A549 (cell line): ENCODE data around the gene TAF1L. TPM values are rescaled to one million over a fixed set of nuclear protein-coding genes. Genes with fewer than 3 reads are reported as not detected.

ENCODE experiments used
- ATAC-seq, 2 experiments: fragments of 200-7000 bp in 1 of 2; fragments of >200 bp in 1 of 2; cut with Nextera tagmentation in 1 of 2; cut with Tn5 transposase in 1 of 2; 3 replicates each; pipeline versions ENCODE4 v1.8.0 to v1.9.1; 2018 to 2020; ENCODE audit warnings: mild to moderate bottlenecking in 1 of 2, moderate library complexity in 1 of 2
- CTCF ChIA-PET: fragments of 300-600 bp; sonication (Branson Sonifier 250); formaldehyde crosslinking; extraction: SDS; loops from one replicate; lab custom pipeline; 2021; ENCODE audit warnings: antibody characterized with exemption, inconsistent platforms; lab: Yijun Ruan, JAX
- POLR2A ChIA-PET: fragments of 350-600 bp; formaldehyde crosslinking; extraction: SDS; loops from one replicate; lab custom pipeline; 2021; ENCODE audit warnings: antibody characterized with exemption, inconsistent platforms; lab: Yijun Ruan, JAX
- DNase-seq, 2 experiments: peaks; one replicate each; pipeline versions ENCODE4 v3.0.0 to v3.0.0-alpha.2; 2011 to 2016; ENCODE audit warnings: low read depth in 1 of 2, low spot score in 1 of 2
- FAIRE-seq: peaks from 2 replicates; lab custom pipeline; 2011; peaks lifted over from hg19 to GRCh38; lab: Jason Lieb, UNC
- H3K27ac ChIP-seq, 2 experiments: fragments of >200 bp; sonication (Bioruptor Twin); formaldehyde crosslinking; 3 replicates each; pipeline ENCODE4 v1.5.1; 2016 to 2017
- H3K4me1 ChIP-seq: fragments of >200 bp; sonication (Bioruptor Twin); formaldehyde crosslinking; 3 replicates; pipeline ENCODE4 v1.6.1; 2016
- H3K4me2 ChIP-seq: fragments of >200 bp; sonication (Bioruptor Twin); formaldehyde crosslinking; 3 replicates; pipeline ENCODE4 v1.6.1; 2016
- H3K4me3 ChIP-seq: fragments of >200 bp; sonication (Bioruptor Twin); formaldehyde crosslinking; 3 replicates; pipeline ENCODE4 v1.5.1; 2016
- H3K9me3 ChIP-seq: fragments of >200 bp; sonication (Bioruptor Twin); formaldehyde crosslinking; 3 replicates; pipeline ENCODE4 v1.6.1; 2016
- BHLHE40 ChIP-seq: IDR thresholded peaks from 2 replicates; pipeline ENCODE4 v1.6.1; 2012; ENCODE audit warnings: low read depth, low read length, inconsistent platforms
- CBX8 ChIP-seq: fragments of 200-600 bp; sonication (generic); IDR thresholded peaks from 2 replicates; pipeline ENCODE4 v1.6.1; 2016
- CHD2 ChIP-seq: fragments of 150-350 bp; IDR thresholded peaks from 2 replicates; pipeline ENCODE4 v1.6.1; 2014; ENCODE audit warnings: low read length; ENCODE audit not compliant: partially characterized antibody
- E2F6 ChIP-seq: IDR thresholded peaks from 2 replicates; pipeline ENCODE4 v1.6.1; 2012; ENCODE audit warnings: low read depth, borderline replicate concordance
- EHF ChIP-seq: fragments of 250-450 bp; sonication (Bioruptor Pico); IDR thresholded peaks from 2 replicates; pipeline ENCODE4 v1.5.0; 2020; ENCODE audit warnings: mild to moderate bottlenecking
- EHMT2 ChIP-seq: fragments of 200-600 bp; sonication (generic); IDR thresholded peaks from 2 replicates; pipeline ENCODE4 v1.6.1; 2016; ENCODE audit warnings: antibody characterized with exemption, low read depth, mild to moderate bottlenecking, moderate library complexity
- EP300 ChIP-seq, 2 experiments: fragments of >200 bp; sonication (Bioruptor Twin); formaldehyde crosslinking; IDR thresholded peaks; 2 replicates in 1 of 2; 3 replicates in 1 of 2; pipeline ENCODE4 v1.6.1; 2016 to 2017
- FOSL2 ChIP-seq, 2 experiments: fragments of 450-650 bp in 1 of 2; fragments of >200 bp in 1 of 2; sonication (Bioruptor Twin) in 1 of 2; formaldehyde crosslinking; IDR thresholded peaks; 2 replicates each; pipeline versions ENCODE4 v1.5.0 to v1.6.1; 2016 to 2020; ENCODE audit warnings: mild to moderate bottlenecking in 1 of 2, moderate library complexity in 1 of 2
- GATA3 ChIP-seq: IDR thresholded peaks from 2 replicates; pipeline ENCODE4 v1.6.1; 2012; ENCODE audit warnings: borderline replicate concordance
- HEYL ChIP-seq: fragments of 250-450 bp; sonication (Bioruptor Pico); IDR thresholded peaks from 2 replicates; pipeline ENCODE4 v1.8.0; 2021; ENCODE audit warnings: mild to moderate bottlenecking, moderate library complexity
- HMGXB4 ChIP-seq: fragments of 250-450 bp; sonication (Bioruptor Pico); IDR thresholded peaks from 2 replicates; pipeline ENCODE4 v1.5.0; 2021; ENCODE audit warnings: mild to moderate bottlenecking, moderate library complexity, borderline replicate concordance
- HOXA7 ChIP-seq: fragments of 250-450 bp; sonication (Bioruptor Pico); IDR thresholded peaks from 2 replicates; pipeline ENCODE4 v1.5.0; 2020; ENCODE audit warnings: mild to moderate bottlenecking, moderate library complexity
- HOXB5 ChIP-seq: fragments of 250-450 bp; sonication (Bioruptor Pico); IDR thresholded peaks from 2 replicates; pipeline ENCODE4 v1.5.0; 2020; ENCODE audit warnings: mild to moderate bottlenecking, moderate library complexity
- JUN ChIP-seq, 2 experiments: fragments of >200 bp; sonication (Bioruptor Twin); formaldehyde crosslinking; IDR thresholded peaks; 2 replicates in 1 of 2; 3 replicates in 1 of 2; pipeline ENCODE4 v1.6.1; 2016 to 2017
- JUNB ChIP-seq: fragments of >200 bp; sonication (Bioruptor Twin); formaldehyde crosslinking; IDR thresholded peaks from 2 replicates; pipeline ENCODE4 v1.6.1; 2016
- KDM1A ChIP-seq: fragments of 200-600 bp; sonication (generic); IDR thresholded peaks from 2 replicates; pipeline ENCODE4 v1.6.1; 2016; ENCODE audit warnings: low read depth, mild to moderate bottlenecking
- MAFK ChIP-seq: fragments of 450-650 bp; IDR thresholded peaks from 2 replicates; pipeline ENCODE4 v1.6.1; 2014; ENCODE audit not compliant: partially characterized antibody
- MYC ChIP-seq: IDR thresholded peaks from 2 replicates; pipeline ENCODE4 v1.6.1; 2012; ENCODE audit warnings: mild to moderate bottlenecking, inconsistent platforms, low read length, improper control_type of control experiment, borderline replicate concordance
- NFE2L2 ChIP-seq: fragments of 150-350 bp; conservative IDR thresholded peaks from 2 replicates; pipeline ENCODE4 v1.6.1; 2014; ENCODE audit warnings: low read length
- NPAS2 ChIP-seq: fragments of 250-450 bp; sonication (Bioruptor Pico); IDR thresholded peaks from 2 replicates; pipeline ENCODE4 v1.8.0; 2022; ENCODE audit warnings: mild to moderate bottlenecking, moderate library complexity, borderline replicate concordance
- NR3C1 ChIP-seq: fragments of >200 bp; sonication (Bioruptor Twin); formaldehyde crosslinking; IDR thresholded peaks from 3 replicates; pipeline ENCODE4 v1.6.1; 2017
- POLR2A ChIP-seq: IDR thresholded peaks from 2 replicates; pipeline ENCODE4 v1.6.1; 2012; ENCODE audit warnings: mild to moderate bottlenecking, low read length
- POLR2AphosphoS2 ChIP-seq: conservative IDR thresholded peaks from 2 replicates; pipeline ENCODE4 v1.6.1; 2012; ENCODE audit warnings: low read length, improper control_type of control experiment, inconsistent platforms
- RAD21 ChIP-seq, 2 experiments: fragments of >200 bp in 1 of 2; sonication (Bioruptor Twin) in 1 of 2; formaldehyde crosslinking in 1 of 2; IDR thresholded peaks in 1 of 2; conservative IDR thresholded peaks in 1 of 2; 2 replicates in 1 of 2; 3 replicates in 1 of 2; pipeline ENCODE4 v1.6.1; 2012 to 2018; ENCODE audit warnings: inconsistent platforms in 1 of 2
- REST ChIP-seq: fragments of 200-600 bp; sonication (generic); IDR thresholded peaks from 2 replicates; pipeline ENCODE4 v1.6.1; 2016; ENCODE audit warnings: antibody characterized with exemption, mild to moderate bottlenecking, moderate library complexity
- RNF2 ChIP-seq: fragments of 200-600 bp; sonication (generic); IDR thresholded peaks from 2 replicates; pipeline ENCODE4 v1.6.1; 2016; ENCODE audit warnings: low read depth, mild to moderate bottlenecking, antibody characterized with exemption, moderate library complexity, borderline replicate concordance
- ZFP36 ChIP-seq: fragments of 450-650 bp; IDR thresholded peaks from 2 replicates; pipeline ENCODE4 v1.6.1; 2014; ENCODE audit warnings: borderline replicate concordance; ENCODE audit not compliant: partially characterized antibody
- ZNF302 ChIP-seq: fragments of 250-450 bp; sonication (Bioruptor Pico); IDR thresholded peaks from 2 replicates; pipeline ENCODE4 v1.9.0; 2021; ENCODE audit warnings: inconsistent platforms, mild to moderate bottlenecking, moderate library complexity
- WGBS: methylation state at CpG from one replicate; pipeline ENCODE4 v1.1.6; 2017; ENCODE audit errors: missing lambda C conversion rate; 5-methylcytosine and 5-hydroxymethylcytosine counted together
- polyA plus RNA-seq, 4 experiments: library from polyadenylated mRNA; depleted of rRNA in 3 of 4; stranded (reverse); fragments of >200 nt; fragmentation: RNase III in 1 of 4; extraction: RNeasy Plus Mini Kit Qiagen cat#74134 plus additional on column Dnase treatment in 1 of 4; gene quantifications; 2 replicates in 3 of 4; 3 replicates in 1 of 4; pipeline ENCODE4 v1.2.3, GENCODE V29; 2011 to 2017

TAF1L gene
- polyA plus RNA-seq, 2 of the 4 experiments (the other 2 are of a cell fraction): 0.03 TPM; not detected in 1

GRCh38 chr9:32677931-32678330, 42.5 kb upstream of the TAF1L start:
- FAIRE-seq: no peak
- TF ChIP-seq CBX8 (no peak), HOXA7 (no peak)
- TF ChIP-seq, all 56 proteins: peak for 0
- Histone ChIP-seq H3K4me2 (no peak overlapping the region), H3K4me1 (peaks cover 4% of the 10 kb centered on the region; the same call in 2 of the 3 replicates), H3K9me3 (peaks cover 4% of the 10 kb centered on the region; the same call in 2 of the 3 replicates), H3K27ac (no peak overlapping the region), H3K4me3 (no peak overlapping the region)
- WGBS: 13% methylated on average over 1 of the region's 1 CpG
- ChIA-PET POLR2A (no interaction called here), CTCF (interaction anchor here (1.6 kb wide), 1 partner anchor 23 kb away, joined by 4 read pairs; no protein-coding TSS in a partner anchor)
- DNase-seq: no peak
- ATAC-seq: no peak

- TF ChIP-seq EP300 (IDR thresholded peaks at IDR 0.05) (peak; percentile 20 to 62; a peak in 2 of 5 replicates), MYC (no peak), ZNF302 (CRISPR knock-in tag) (no peak), KDM1A (no peak), RAD21 (conservative IDR thresholded peaks at IDR 0.05 in 1 of 2, IDR thresholded peaks at IDR 0.05 in 1 of 2) (peak in 1 of 2 experiments; percentile 16; a peak in 1 of 5 replicates), REST (no peak), MAFK (peak; percentile 4), JUN (IDR thresholded peaks at IDR 0.05) (peak in 1 of 2 experiments; percentile 17; a peak in 1 of 5 replicates), GATA3 (peak; percentile 62; the same call in 1 of the 2 replicates), NFE2L2 (no peak), FOSL2 (IDR thresholded peaks at IDR 0.05) (no peak), FOSL2 (CRISPR knock-in tag; IDR thresholded peaks at IDR 0.05) (no peak), JUNB (peak; percentile 55), CBX8 (no peak), E2F6 (no peak)
- WGBS: 5% methylated on average over 6 of the region's 6 CpGs
- Histone ChIP-seq H3K27ac (peak overlapping the region; percentile 69 to 84; a peak in 5 of 6 replicates), H3K9me3 (peaks cover 5% of the 10 kb centered on the region; the same call in 1 of the 3 replicates), H3K4me3 (no peak overlapping the region), H3K4me2 (peak overlapping the region; percentile 30), H3K4me1 (peaks cover 14% of the 10 kb centered on the region; the same call in 2 of the 3 replicates)
- DNase-seq (peak; percentile 67 to 74), ATAC-seq (peak; percentile 89 to 96), FAIRE-seq (peak; percentile 13)
- POLR2A ChIA-PET: no interaction called here
- CTCF ChIA-PET: interaction anchor here (1.5 to 2.3 kb wide), 4 partner anchors 7 to 91 kb away, joined by 3 to 8 read pairs (median 4); no protein-coding TSS in a partner anchor
These were observed 37.0 kb upstream of the TAF1L start for GRCh38 chr9:32672469-32672868.

GRCh38 chr9:32671333-32671732, 35.9 kb upstream of the TAF1L start:
- Histone ChIP-seq H3K4me3 (no peak overlapping the region), H3K4me1 (peaks cover 14% of the 10 kb centered on the region; the same call in 2 of the 3 replicates), H3K4me2 (no peak overlapping the region), H3K27ac (peak overlapping the region; percentile 53 to 79; a peak in 5 of 6 replicates), H3K9me3 (peaks cover 5% of the 10 kb centered on the region; the same call in 1 of the 3 replicates)
- FAIRE-seq: no peak
- DNase-seq: no peak
- 40% methylated on average over 1 of the region's 1 CpG for WGBS
- POLR2A ChIA-PET: no interaction called here
- CTCF ChIA-PET: interaction anchor here (1.0 to 1.5 kb wide), 4 partner anchors 10 to 274 kb away, joined by 3 read pairs; no protein-coding TSS in a partner anchor
- no peak for ATAC-seq
- TF ChIP-seq BHLHE40 (no peak), RNF2 (no peak), NR3C1 (no peak), POLR2A (no peak), KDM1A (no peak), POLR2AphosphoS2 (no peak), NFE2L2 (no peak), E2F6 (no peak), NPAS2 (CRISPR knock-in tag) (no peak), EHF (CRISPR knock-in tag) (no peak), CHD2 (no peak), EHMT2 (no peak), ZFP36 (no peak), HMGXB4 (CRISPR knock-in tag) (no peak), HOXB5 (CRISPR knock-in tag) (no peak), HEYL (CRISPR knock-in tag) (no peak)
